Stimulated activated CD4-positive, alpha-beta T cell treated with anti-CD3 and anti-CD28 coated beads, Interleukin-4, amount 100 ng/mL, for 48 hours (primary cell): Measurements from ENCODE around the gene OR1J2.

Experiments
- DNase-seq, 2 donors: peaks; one replicate each; pipeline ENCODE4 v3.0.0-alpha.2; 2020; ENCODE audit warnings: low read depth in 2 of 2

OR1J2 gene

DNA sequence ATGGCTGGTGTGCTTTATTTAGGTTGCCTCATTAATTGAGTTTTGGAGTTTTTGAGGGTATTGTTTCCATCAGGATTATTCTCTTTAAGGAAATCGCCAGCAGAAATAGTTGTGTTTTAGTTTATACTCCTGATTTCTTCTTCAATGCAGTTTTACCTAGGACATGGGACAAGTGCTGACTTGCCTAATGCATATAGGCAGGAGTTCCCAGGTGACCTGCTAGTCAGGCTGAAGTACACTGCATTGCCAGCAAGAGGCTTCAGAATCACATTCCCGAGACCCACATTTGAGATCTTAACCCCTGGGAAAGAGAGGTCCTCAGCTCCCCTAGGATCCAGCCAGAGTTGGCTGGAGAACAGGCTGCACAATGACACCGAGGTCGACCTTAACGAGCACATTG, 40.8 kb downstream of the OR1J2 start:
- DNase-seq: no peak

DNA sequence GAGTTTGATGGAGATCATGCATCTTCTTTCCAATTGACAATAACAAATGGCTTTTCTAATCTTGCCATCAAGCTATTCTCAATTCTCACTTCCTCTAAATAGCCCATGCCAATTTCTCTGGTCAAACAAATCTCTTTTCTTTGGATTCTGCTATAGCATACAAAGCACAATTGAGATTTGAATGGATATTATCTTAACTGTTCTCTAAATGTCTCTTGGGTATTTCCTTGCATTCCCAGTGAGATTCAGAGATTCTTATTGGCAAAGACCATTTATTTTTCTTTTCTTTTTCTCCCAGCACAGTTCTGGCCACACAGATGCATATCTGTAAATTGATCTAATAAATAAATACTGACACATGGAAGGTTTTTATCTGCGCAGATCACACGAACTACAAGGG, 42.2 kb downstream of the OR1J2 start, which contains the start of gene OR1N2:
Gene OR1N2, plus strand, starts transcription at position 301 of the 400 bp plus-strand sequence. CDS start 100 bp downstream, outside the sequence.
- no peak for DNase-seq
